ENCODE data around the gene UVRAG.

DNA sequence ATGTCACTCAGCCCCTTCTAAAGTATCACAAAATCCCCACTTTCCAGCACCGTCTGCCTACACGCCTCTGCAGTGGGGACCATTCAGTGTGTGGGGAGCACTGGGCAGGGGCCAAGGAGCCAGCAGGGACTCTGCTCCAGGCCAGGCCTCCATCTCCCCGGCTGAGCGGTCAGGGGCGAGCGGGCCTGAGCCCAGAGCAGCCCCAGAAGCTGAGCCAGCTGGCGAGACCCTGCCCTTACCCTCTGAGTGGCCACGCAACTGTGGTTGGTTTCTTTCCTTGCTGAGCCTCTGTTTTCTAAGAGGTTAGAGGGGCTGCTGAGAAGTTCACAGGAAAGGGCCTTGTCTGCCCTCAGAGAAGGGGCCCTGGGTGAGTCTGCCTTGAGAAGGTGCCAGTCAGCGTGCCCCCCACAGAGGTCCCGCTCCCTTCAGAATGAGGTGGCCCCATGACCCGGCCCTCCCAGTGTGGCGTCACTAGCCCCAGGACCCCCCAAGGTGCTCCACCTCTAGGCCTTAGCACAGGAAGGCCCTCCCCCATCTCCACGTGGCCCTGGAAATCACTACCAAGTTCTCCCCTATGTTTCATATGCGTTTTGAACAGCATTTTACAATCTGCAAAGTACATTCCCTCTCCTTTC, 344.4 kb downstream of the UVRAG start:
- TF ChIP-seq, protein P1, sequence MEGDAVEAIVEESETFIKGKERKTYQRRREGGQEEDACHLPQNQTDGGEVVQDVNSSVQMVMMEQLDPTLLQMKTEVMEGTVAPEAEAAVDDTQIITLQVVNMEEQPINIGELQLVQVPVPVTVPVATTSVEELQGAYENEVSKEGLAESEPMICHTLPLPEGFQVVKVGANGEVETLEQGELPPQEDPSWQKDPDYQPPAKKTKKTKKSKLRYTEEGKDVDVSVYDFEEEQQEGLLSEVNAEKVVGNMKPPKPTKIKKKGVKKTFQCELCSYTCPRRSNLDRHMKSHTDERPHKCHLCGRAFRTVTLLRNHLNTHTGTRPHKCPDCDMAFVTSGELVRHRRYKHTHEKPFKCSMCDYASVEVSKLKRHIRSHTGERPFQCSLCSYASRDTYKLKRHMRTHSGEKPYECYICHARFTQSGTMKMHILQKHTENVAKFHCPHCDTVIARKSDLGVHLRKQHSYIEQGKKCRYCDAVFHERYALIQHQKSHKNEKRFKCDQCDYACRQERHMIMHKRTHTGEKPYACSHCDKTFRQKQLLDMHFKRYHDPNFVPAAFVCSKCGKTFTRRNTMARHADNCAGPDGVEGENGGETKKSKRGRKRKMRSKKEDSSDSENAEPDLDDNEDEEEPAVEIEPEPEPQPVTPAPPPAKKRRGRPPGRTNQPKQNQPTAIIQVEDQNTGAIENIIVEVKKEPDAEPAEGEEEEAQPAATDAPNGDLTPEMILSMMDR (IDR thresholded peaks at IDR 0.05) = no peak
- TF ChIP-seq POLR2A (IDR thresholded peaks at IDR 0.05) = no peak

Data from stomach (tissue), 4 donors.